Esophagus muscularis mucosa (tissue), 4 donors: ENCODE measurements around the gene TAGLN.

Experiments
- EP300 ChIP-seq: sonication (generic); formaldehyde crosslinking; IDR thresholded peaks from one replicate; pipeline ENCODE4 v1.6.1; 2017; ENCODE audit warnings: antibody characterized with exemption
- POLR2A ChIP-seq: fragments of 450-650 bp; IDR thresholded peaks from one replicate; pipeline ENCODE4 v1.6.1; 2017; ENCODE audit warnings: antibody characterized with exemption, moderate library complexity, mild to moderate bottlenecking, low read depth
- POLR2AphosphoS5 ChIP-seq, 2 donors: sonication (generic); formaldehyde crosslinking; IDR thresholded peaks; one replicate each; pipeline ENCODE4 v1.6.1; 2017; ENCODE audit warnings: antibody characterized with exemption in 2 of 2
- TF ChIP-seq, protein P1 (sequence below), 3 experiments: fragments of 200-600 bp in 2 of 3; fragments of 450-650 bp in 1 of 3; sonication (generic) in 2 of 3; IDR thresholded peaks; one replicate each; pipeline ENCODE4 v1.5.1; 2017 to 2019; ENCODE audit warnings: antibody characterized with exemption in 3 of 3, mild to moderate bottlenecking in 2 of 3, moderate library complexity in 1 of 3

DNA sequence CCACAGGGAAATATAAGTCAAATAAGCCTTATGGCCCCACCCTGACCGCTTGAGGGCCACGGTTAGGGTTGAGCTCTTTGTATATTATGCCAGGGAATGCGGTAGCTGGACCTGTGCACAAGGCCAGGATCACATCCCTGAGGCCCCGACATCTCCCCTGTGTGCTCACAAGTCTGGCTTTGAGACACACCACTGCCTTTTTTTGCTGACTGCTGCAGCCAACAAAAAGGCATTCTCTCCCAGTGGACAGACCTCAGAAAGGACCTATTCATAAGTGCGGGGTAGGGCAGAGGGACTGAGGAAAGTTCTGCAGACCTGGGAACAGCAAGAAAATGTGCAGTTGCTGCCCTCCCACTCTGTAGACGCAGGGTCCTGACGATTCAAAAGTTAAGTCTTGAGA, 24.1 kb upstream of the TAGLN start:
- TF ChIP-seq, protein P1, sequence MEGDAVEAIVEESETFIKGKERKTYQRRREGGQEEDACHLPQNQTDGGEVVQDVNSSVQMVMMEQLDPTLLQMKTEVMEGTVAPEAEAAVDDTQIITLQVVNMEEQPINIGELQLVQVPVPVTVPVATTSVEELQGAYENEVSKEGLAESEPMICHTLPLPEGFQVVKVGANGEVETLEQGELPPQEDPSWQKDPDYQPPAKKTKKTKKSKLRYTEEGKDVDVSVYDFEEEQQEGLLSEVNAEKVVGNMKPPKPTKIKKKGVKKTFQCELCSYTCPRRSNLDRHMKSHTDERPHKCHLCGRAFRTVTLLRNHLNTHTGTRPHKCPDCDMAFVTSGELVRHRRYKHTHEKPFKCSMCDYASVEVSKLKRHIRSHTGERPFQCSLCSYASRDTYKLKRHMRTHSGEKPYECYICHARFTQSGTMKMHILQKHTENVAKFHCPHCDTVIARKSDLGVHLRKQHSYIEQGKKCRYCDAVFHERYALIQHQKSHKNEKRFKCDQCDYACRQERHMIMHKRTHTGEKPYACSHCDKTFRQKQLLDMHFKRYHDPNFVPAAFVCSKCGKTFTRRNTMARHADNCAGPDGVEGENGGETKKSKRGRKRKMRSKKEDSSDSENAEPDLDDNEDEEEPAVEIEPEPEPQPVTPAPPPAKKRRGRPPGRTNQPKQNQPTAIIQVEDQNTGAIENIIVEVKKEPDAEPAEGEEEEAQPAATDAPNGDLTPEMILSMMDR (IDR thresholded peaks at IDR 0.05) = no peak
- TF ChIP-seq POLR2A (no peak), EP300 (no peak), POLR2AphosphoS5 (IDR thresholded peaks at IDR 0.05) (no peak)
